Tibial nerve (tissue), 4 donors: ENCODE results near the gene RAB30. TPM values are rescaled to one million over a fixed set of nuclear protein-coding genes. Genes with fewer than 3 reads are reported as not detected.
A peak's percentile ranks its signal among the peaks of the same experiment; 100 is the strongest.

Experiments used
- DNase-seq, 2 donors: peaks; one replicate each; pipeline ENCODE4 v3.0.0-alpha.2; 2019; ENCODE audit warnings: low spot score in 2 of 2
- H3K27ac ChIP-seq, 4 donors: fragments of 200-600 bp; sonication (generic) in 3 of 4; one replicate each; pipeline ENCODE4 v1.5.1; 2017 to 2019; ENCODE audit warnings: mild to moderate bottlenecking in 1 of 4
- H3K27me3 ChIP-seq, 2 donors: fragments of 200-600 bp; sonication (generic) in 1 of 2; one replicate each; pipeline versions ENCODE4 v1.5.1 to v1.6.0; 2017 to 2019
- H3K36me3 ChIP-seq, 3 donors: fragments of 200-600 bp; sonication (generic); one replicate each; pipeline ENCODE4 v1.5.1; 2018 to 2019
- H3K4me1 ChIP-seq, 4 donors: fragments of 200-600 bp; sonication (generic) in 3 of 4; one replicate each; pipeline ENCODE4 v1.5.1; 2017 to 2019
- H3K4me3 ChIP-seq, 4 donors: fragments of 200-600 bp; sonication (generic) in 3 of 4; one replicate each; pipeline ENCODE4 v1.5.1; 2017 to 2019; ENCODE audit warnings: mild to moderate bottlenecking in 1 of 4, moderate library complexity in 1 of 4
- H3K9me3 ChIP-seq, 4 donors: fragments of 200-600 bp; sonication (generic) in 3 of 4; one replicate each; pipeline ENCODE4 v1.5.1; 2017 to 2019
- CTCF ChIP-seq, 5 experiments: fragments of 200-600 bp in 3 of 5; fragments of 450-650 bp in 2 of 5; sonication (generic) in 3 of 5; IDR thresholded peaks; one replicate each; pipeline ENCODE4 v1.5.1; 2016 to 2019; ENCODE audit warnings: antibody characterized with exemption in 5 of 5, mild to moderate bottlenecking in 3 of 5, moderate library complexity in 2 of 5
- EP300 ChIP-seq, 2 donors: sonication (generic); formaldehyde crosslinking; IDR thresholded peaks; one replicate each; pipeline ENCODE4 v1.6.1; 2017; ENCODE audit warnings: antibody characterized with exemption in 2 of 2, mild to moderate bottlenecking in 1 of 2
- POLR2A ChIP-seq, 2 donors: fragments of 450-650 bp; IDR thresholded peaks; one replicate each; pipeline ENCODE4 v1.6.1; 2017; ENCODE audit warnings: antibody characterized with exemption in 2 of 2, mild to moderate bottlenecking in 2 of 2, moderate library complexity in 2 of 2
- WGBS, 2 donors: methylation state at CpG; one replicate each; pipeline ENCODE4 v1.1.5; 2018; 5-methylcytosine and 5-hydroxymethylcytosine counted together
- small RNA-seq: library from RNA; depleted of rRNA; stranded (forward); fragments of <200 nt; gene quantifications from one replicate; pipeline ENCODE3, GENCODE V24; 2016
- total RNA-seq, 4 donors: library from RNA; depleted of rRNA; stranded (reverse); fragments of >200 nt; gene quantifications; one replicate each; pipeline ENCODE4 v1.1.0, GENCODE V29; 2016

The RAB30 gene
- total RNA-seq, 4 donors from 2014 or later: 19.8 to 50.4 (median 31.2) TPM

GRCh38 chr11:82930229-82930628 lies 141.5 kb downstream of the RAB30 start:
- Histone ChIP-seq H3K9me3 (no peaks in the 10 kb centered on the region), H3K27ac (no peak overlapping the region), H3K27me3 (no peaks in the 10 kb centered on the region), H3K4me1 (peaks cover 0 to 3% (median 0%) of the 10 kb centered on the region in 4 donors), H3K36me3 (no peaks in the 10 kb centered on the region), H3K4me3 (no peak overlapping the region)
- WGBS, 2 donors: 84 to 89% methylated on average over 3 of the region's 3 CpGs
- no peak for DNase-seq
- TF ChIP-seq POLR2A (IDR thresholded peaks at IDR 0.05) (no peak), EP300 (IDR thresholded peaks at IDR 0.05) (no peak), CTCF (IDR thresholded peaks at IDR 0.05) (no peak)

GRCh38 chr11:82929121-82929520 lies 142.6 kb downstream of the RAB30 start:
- TF ChIP-seq POLR2A (IDR thresholded peaks at IDR 0.05): no peak
- no peak for TF ChIP-seq EP300 (IDR thresholded peaks at IDR 0.05)
- no peak for TF ChIP-seq CTCF (IDR thresholded peaks at IDR 0.05)
- H3K27me3 ChIP-seq: no peaks in the 10 kb centered on the region
- DNase-seq: no peak
- H3K27ac ChIP-seq: no peak overlapping the region
- H3K9me3 ChIP-seq: no peaks in the 10 kb centered on the region
- no peak overlapping the region for H3K4me3 ChIP-seq
- H3K36me3 ChIP-seq: no peaks in the 10 kb centered on the region
- WGBS, 2 donors: 91 to 95% methylated on average over 10 of the region's 10 CpGs
- H3K4me1 ChIP-seq: peaks cover 0 to 3% (median 0%) of the 10 kb centered on the region in 4 donors

GRCh38 chr11:82927264-82927880 lies 144.3 kb downstream of the RAB30 start:
- DNase-seq: peak in 1 of 2 donors; percentile 19
- Histone ChIP-seq H3K27ac (no peak overlapping the region), H3K36me3 (no peaks in the 10 kb centered on the region), H3K4me3 (no peak overlapping the region), H3K4me1 (peaks cover 0 to 3% (median 0%) of the 10 kb centered on the region in 4 donors), H3K9me3 (no peaks in the 10 kb centered on the region), H3K27me3 (no peaks in the 10 kb centered on the region)
- TF ChIP-seq POLR2A (IDR thresholded peaks at IDR 0.05): no peak
- TF ChIP-seq EP300 (IDR thresholded peaks at IDR 0.05): no peak
- peak; percentile 65 to 82 (median 77) for TF ChIP-seq CTCF (IDR thresholded peaks at IDR 0.05)

- Histone ChIP-seq H3K27me3 (no peaks in the 10 kb centered on the region), H3K27ac (no peak overlapping the region), H3K9me3 (no peaks in the 10 kb centered on the region), H3K36me3 (no peaks in the 10 kb centered on the region), H3K4me3 (no peak overlapping the region), H3K4me1 (peaks cover 0 to 8% (median 1%) of the 10 kb centered on the region in 4 donors)
- WGBS, 2 donors: 71 to 74% methylated on average over 5 of the region's 5 CpGs
- TF ChIP-seq POLR2A (IDR thresholded peaks at IDR 0.05) (no peak), CTCF (IDR thresholded peaks at IDR 0.05) (no peak), EP300 (IDR thresholded peaks at IDR 0.05) (no peak)
- no peak for DNase-seq
These were observed 147.0 kb downstream of the RAB30 start for GRCh38 chr11:82924522-82925224.

Small RNA genes lying within 50 kb of the gene (small RNA-seq; reads per million reads assigned to genes)
- gene SNORA70E: not detected

Other genes starting within 250 kb of the RAB30 start
- gene PRCP, start 171.5 kb downstream of the RAB30 start, total RNA-seq: 10 to 100 TPM; 39.6 to 58.6 (median 45.8) TPM
- gene DDIAS, start 170.2 kb downstream of the RAB30 start, total RNA-seq: 1 to 10 TPM in 2 of 4 donors, under 1 TPM in 2; 0.22 to 3.1 (median 1.3) TPM
- gene PCF11, start 85.2 kb upstream of the RAB30 start, total RNA-seq: 100 to 1,000 TPM in 3 of 4 donors, 10 to 100 TPM in 1; 88.5 to 145 (median 126) TPM
- gene ANKRD42, start 121.8 kb upstream of the RAB30 start, total RNA-seq: 10 to 100 TPM; 10.3 to 13.2 (median 13.1) TPM
- 10 to 100 TPM; 31.0 to 56.5 (median 40.1) TPM for gene CCDC90B, start 214.5 kb upstream of the RAB30 start, total RNA-seq